ENCODE results near the gene PLA2G4F. TPM values are rescaled to one million over a fixed set of nuclear protein-coding genes. Genes with fewer than 3 reads are reported as not detected.

Gene PLA2G4F
- total and polyA plus RNA-seq, 10 of the 15 experiments (the other 5 are each of a cell fraction or from before 2014, with no cell fraction given): not detected

DNA sequence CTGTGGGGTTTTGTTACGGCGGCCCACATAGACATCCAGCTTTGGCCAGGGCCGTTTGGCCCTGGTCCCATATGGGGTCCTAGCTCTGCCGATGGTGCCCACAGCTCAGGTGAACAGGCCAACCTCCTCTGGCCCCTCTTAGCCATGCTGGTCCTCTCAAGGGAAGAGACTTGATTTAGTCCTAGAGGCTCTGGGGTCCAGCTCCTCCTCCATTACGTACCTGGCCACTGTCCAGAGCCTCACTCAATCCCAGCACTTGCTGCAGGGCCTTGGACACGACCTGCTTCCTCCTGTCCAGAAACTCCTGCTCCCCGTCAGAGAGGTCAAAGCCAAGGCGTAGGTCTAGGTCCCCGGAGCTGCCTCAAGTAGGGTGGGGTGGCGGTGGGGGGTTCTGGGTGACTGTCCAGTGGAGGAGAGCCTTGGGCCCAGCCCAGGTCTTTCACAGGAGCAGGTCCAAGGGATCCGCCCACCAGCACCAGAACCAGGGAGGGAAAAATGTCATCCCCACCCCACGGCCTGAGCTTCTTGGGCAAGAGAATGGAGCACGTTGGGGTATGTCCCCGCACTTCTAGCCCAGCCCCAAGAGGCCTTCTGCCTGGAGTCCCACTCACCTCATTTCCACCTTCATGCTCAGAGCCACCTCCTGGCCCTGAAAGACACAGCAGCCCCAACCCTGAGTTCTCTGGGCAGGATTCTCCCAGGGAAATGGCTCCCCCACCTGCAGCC is 6.8 kb downstream of the PLA2G4F start:
- no peaks in the 10 kb centered on the region for H3K36me3 ChIP-seq (ENCODE audit: control insufficient read depth in 2 of 2, insufficient read depth in 2 of 2, low read length in 1 of 2)
- CTCF ChIA-PET: interaction anchor here (0.9 to 2.0 kb wide), 2 partner anchors 11 to 12 kb away, joined by 4 to 6 read pairs; no protein-coding TSS in a partner anchor
- intact Hi-C loops (cut with micrococcal nuclease; ENCODE audit: unreplicated experiment) (no loop called here), in situ Hi-C loops (cut with MboI) (no loop called here)
- POLR2A ChIA-PET: interaction anchor here (0.6 kb wide), 1 partner anchor 25 kb away, joined by 3 read pairs; no protein-coding TSS in a partner anchor
- no peaks in the 10 kb centered on the region for H3K27me3 ChIP-seq (replicated peaks in 1 of 2; ENCODE audit: control insufficient read depth in 2 of 2, insufficient read depth in 2 of 2, low read length in 1 of 2)
- H3K9me3 ChIP-seq (replicated peaks; ENCODE audit: control insufficient read depth, insufficient read depth, low read length): no peaks in the 10 kb centered on the region
- H2AFZ ChIP-seq (ENCODE audit: control insufficient read depth, low read depth, low read length): no peak overlapping the region
- BruUV-seq (replicated peaks): no TSS peak
- FAIRE-seq (no peak), ATAC-seq (no peak), DNase-seq (ENCODE audit: low read depth, low spot score) (no peak)
- RAD21 ChIA-PET (ENCODE audit: unreplicated experiment): no interaction called here
- H3K4me2 ChIP-seq (ENCODE audit: control insufficient read depth, insufficient read depth): no peak overlapping the region
- no peak overlapping the region for H3K9ac ChIP-seq (ENCODE audit: control insufficient read depth, insufficient read depth, low read length)
- H3K27ac ChIP-seq (ENCODE audit: control insufficient read depth, insufficient read depth): no peak overlapping the region
- no peak overlapping the region for H3K4me3 ChIP-seq
- no peaks in the 10 kb centered on the region for H4K20me1 ChIP-seq (ENCODE audit: control insufficient read depth, insufficient read depth)
- WGBS (ENCODE audit: insufficient coverage, insufficient replicate concordance, low lambda C conversion rate, missing lambda C conversion rate): 37% methylated on average over 13 of the region's 14 CpGs
- SMC1A ChIA-PET (ENCODE audit: uncharacterized antibody, unreplicated experiment): interaction anchor here (0.6 kb wide), 1 partner anchor 426 kb away, joined by 3 read pairs; the partner anchor contains the start of gene STARD9
- H3K79me2 ChIP-seq (ENCODE audit: control insufficient read depth, insufficient read depth, low read length): no peaks in the 10 kb centered on the region
- TF ChIP-seq TCF12 (IDR thresholded peaks at IDR 0.05; ENCODE audit: low read depth, low read length) (no peak), POLR2A (IDR thresholded peaks at IDR 0.05; ENCODE audit: low read depth, low read length) (no peak), MTA3 (IDR thresholded peaks at IDR 0.05; ENCODE audit: borderline replicate concordance, low read length) (no peak), NFXL1 (IDR thresholded peaks at IDR 0.05; ENCODE audit: borderline replicate concordance) (no peak), SREBF2 (IDR thresholded peaks at IDR 0.05; ENCODE audit: low read length) (no peak), ZZZ3 (IDR thresholded peaks at IDR 0.05; ENCODE audit: control insufficient read depth, insufficient read length, low read depth) (no peak), NFYA (IDR thresholded peaks at IDR 0.05; ENCODE audit: borderline replicate concordance, low read depth, low read length) (no peak), BHLHE40 (IDR thresholded peaks at IDR 0.05; ENCODE audit: borderline replicate concordance in 1 of 2, low read depth in 2 of 2, low read length in 1 of 2) (no peak)
- TF ChIP-seq, protein P1, sequence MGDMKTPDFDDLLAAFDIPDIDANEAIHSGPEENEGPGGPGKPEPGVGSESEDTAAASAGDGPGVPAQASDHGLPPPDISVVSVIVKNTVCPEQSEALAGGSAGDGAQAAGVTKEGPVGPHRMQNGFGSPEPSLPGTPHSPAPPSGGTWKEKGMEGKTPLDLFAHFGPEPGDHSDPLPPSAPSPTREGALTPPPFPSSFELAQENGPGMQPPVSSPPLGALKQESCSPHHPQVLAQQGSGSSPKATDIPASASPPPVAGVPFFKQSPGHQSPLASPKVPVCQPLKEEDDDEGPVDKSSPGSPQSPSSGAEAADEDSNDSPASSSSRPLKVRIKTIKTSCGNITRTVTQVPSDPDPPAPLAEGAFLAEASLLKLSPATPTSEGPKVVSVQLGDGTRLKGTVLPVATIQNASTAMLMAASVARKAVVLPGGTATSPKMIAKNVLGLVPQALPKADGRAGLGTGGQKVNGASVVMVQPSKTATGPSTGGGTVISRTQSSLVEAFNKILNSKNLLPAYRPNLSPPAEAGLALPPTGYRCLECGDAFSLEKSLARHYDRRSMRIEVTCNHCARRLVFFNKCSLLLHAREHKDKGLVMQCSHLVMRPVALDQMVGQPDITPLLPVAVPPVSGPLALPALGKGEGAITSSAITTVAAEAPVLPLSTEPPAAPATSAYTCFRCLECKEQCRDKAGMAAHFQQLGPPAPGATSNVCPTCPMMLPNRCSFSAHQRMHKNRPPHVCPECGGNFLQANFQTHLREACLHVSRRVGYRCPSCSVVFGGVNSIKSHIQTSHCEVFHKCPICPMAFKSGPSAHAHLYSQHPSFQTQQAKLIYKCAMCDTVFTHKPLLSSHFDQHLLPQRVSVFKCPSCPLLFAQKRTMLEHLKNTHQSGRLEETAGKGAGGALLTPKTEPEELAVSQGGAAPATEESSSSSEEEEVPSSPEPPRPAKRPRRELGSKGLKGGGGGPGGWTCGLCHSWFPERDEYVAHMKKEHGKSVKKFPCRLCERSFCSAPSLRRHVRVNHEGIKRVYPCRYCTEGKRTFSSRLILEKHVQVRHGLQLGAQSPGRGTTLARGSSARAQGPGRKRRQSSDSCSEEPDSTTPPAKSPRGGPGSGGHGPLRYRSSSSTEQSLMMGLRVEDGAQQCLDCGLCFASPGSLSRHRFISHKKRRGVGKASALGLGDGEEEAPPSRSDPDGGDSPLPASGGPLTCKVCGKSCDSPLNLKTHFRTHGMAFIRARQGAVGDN (IDR thresholded peaks at IDR 0.05): no peak
- TF ChIP-seq, protein P2, sequence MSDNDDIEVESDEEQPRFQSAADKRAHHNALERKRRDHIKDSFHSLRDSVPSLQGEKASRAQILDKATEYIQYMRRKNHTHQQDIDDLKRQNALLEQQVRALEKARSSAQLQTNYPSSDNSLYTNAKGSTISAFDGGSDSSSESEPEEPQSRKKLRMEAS (IDR thresholded peaks at IDR 0.05; ENCODE audit: low read depth, low read length): no peak
- TF ChIP-seq, protein P3, sequence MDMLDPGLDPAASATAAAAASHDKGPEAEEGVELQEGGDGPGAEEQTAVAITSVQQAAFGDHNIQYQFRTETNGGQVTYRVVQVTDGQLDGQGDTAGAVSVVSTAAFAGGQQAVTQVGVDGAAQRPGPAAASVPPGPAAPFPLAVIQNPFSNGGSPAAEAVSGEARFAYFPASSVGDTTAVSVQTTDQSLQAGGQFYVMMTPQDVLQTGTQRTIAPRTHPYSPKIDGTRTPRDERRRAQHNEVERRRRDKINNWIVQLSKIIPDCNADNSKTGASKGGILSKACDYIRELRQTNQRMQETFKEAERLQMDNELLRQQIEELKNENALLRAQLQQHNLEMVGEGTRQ (IDR thresholded peaks at IDR 0.05; ENCODE audit: borderline replicate concordance, low read depth, low read length): no peak
- no peaks in the 10 kb centered on the region for H3K4me1 ChIP-seq (ENCODE audit: control insufficient read depth, insufficient read depth, low read length)

Measured in GM12878 (cell line).